GM23248 (cell line): ENCODE results near the gene TENM4.

Source experiments
- EZH2 ChIP-seq: fragments of 200-600 bp; sonication (generic); IDR thresholded peaks from 2 replicates; pipeline ENCODE4 v1.6.1; 2018; ENCODE audit warnings: antibody characterized with exemption, mild to moderate bottlenecking; ENCODE audit not compliant: insufficient read depth, poor library complexity, severe bottlenecking
- EZH2phosphoT487 ChIP-seq: fragments of 200-600 bp; sonication (generic); IDR thresholded peaks from 2 replicates; pipeline ENCODE4 v1.6.1; 2018; ENCODE audit warnings: antibody characterized with exemption, moderate library complexity, mild to moderate bottlenecking, low read depth; ENCODE audit not compliant: insufficient read depth

- TF ChIP-seq EZH2 (no peak), EZH2phosphoT487 (no peak)
Measured at GRCh38 chr11:78662811-78663210, 778.0 kb downstream of the TENM4 start.
